GM19467 (cell line): ENCODE measurements around the gene COMMD9.
"Not testable (repeated sequence)": the region's sequence is repeated elsewhere in the genome, so short reads cannot be mapped to it uniquely, and the experiment has no call there.

ENCODE experiments used
- ATAC-seq: cut with Tn5 transposase; IDR thresholded peaks from one replicate; pipeline ENCODE4 v1.9.1; 2021; ENCODE audit warnings: mild to moderate bottlenecking, moderate library complexity; ENCODE audit not compliant: unreplicated experiment

COMMD9 gene

DNA sequence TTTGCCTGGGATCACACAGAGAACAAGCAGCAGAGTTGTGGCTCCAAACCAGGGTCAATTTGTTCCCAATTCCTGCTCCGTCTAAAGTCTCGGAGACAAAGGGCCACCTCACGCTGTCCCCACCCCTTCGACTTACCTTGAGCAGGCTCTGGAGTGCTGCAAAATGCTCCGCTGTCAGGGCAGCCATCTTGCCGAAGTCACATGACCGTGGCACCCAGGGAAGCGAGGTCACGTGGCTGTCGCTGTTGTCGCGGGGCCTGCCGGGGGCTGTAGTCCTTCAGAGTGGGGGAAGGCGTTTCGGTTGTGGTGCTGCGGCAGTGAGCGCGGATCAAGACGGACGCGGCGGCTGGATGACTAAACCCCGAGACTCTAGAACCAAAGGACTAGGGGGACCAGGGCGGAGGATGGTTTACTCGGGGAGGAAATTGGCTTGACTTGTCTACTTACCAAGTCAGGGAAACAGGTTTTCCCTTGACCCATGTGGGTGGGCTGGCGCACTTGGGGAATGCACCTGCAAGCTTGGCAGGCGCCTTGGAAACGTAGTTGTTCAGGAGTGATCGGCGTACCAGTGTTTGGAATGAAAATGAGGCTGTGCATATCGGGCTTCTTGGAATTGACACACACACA is at the start of gene COMMD9:
Gene COMMD9, minus strand, starts transcription at position 199 of the 627 bp plus-strand sequence. Its CDS starts 12 bp downstream, at position 187.
- ATAC-seq: peak; percentile 99

DNA sequence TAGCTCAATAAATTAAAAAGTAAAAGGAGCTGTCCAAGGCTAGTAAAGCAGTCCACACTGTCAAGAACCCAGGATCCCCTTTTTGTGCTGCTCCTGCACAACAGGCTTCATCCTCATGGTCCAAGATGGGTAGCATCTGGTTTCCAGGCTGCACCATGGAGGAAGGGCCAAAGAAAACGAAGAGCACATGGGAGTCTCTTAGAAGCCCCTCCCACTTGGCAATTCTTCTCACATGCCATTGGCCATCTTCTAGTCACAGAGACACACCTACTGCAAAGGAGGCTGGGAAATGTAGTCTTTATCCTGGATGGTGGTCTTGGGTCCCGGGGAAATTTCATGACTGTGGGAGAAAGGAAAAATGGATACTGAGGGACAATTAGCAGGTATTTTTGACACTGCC is 44.7 kb upstream of the COMMD9 start:
- no peak for ATAC-seq

DNA sequence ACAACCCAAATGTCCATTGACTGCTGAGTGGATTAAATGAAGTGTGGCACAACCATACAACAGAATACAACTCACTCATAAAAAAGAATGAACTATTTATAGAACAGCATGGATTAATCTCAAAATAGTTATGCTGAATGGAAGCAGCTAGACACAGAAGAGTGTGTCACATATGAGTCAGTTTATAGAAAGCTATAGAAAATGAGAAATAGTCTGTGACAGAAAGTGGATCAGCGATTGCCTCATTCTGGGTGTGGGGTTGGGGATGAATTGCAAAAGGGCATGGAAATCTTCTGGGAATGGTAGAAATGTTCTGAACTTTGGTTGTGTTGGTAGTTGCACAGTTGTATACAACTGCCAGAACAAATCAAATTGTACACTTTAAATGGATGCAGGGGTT is 44.2 kb upstream of the COMMD9 start:
- ATAC-seq: no peak

DNA sequence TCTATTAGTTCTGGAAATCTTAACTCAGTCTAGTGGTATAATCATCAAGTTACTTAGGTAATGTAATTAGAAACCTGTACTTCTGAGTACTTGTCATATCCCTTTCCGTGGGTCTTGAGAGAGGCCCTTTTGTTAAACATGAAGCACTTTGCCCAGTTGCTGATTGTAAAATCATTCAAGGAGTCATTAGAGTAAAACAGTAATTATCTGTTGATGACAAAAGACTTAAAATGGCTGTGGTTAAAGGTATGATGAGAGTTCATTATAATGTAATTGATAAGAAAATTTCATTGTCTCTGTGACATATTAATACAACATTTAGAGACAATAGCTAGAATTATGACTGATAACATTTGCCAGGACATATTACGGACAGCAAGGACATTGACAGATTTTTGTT is 41.2 kb upstream of the COMMD9 start:
- no peak for ATAC-seq

DNA sequence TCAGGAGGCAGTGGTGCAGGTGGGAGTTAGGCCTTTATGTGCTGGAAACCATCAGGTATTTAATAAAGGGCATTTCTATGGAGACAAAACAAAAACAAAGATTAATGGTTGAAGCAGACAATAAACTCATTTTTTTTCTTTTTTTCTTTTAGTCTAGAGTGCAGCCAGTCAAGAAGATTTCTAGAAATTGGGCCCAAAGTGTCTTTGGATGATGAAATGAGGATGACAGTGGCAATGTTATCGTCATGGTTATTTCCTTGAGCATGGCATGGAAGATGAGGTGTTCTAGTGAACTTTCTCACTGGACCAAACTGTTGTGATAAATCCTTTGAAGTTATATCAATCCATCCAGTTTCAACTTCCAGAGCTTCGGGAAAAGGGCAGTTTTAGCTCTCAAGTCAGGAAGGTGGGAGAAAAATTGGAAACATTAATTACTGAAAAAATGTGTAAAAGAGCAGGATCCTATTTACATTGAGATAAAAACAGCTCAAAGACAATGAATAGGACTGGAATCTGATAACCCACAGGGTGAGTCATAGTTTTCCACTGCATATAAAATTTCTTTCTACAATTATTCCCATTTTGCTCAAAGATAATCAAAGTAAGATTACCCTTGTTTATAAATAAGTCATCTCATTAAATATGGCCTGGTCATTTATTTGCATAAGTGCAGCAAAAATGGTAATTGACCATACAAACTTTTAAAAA is 39.9 kb upstream of the COMMD9 start:
- ATAC-seq: no peak

DNA sequence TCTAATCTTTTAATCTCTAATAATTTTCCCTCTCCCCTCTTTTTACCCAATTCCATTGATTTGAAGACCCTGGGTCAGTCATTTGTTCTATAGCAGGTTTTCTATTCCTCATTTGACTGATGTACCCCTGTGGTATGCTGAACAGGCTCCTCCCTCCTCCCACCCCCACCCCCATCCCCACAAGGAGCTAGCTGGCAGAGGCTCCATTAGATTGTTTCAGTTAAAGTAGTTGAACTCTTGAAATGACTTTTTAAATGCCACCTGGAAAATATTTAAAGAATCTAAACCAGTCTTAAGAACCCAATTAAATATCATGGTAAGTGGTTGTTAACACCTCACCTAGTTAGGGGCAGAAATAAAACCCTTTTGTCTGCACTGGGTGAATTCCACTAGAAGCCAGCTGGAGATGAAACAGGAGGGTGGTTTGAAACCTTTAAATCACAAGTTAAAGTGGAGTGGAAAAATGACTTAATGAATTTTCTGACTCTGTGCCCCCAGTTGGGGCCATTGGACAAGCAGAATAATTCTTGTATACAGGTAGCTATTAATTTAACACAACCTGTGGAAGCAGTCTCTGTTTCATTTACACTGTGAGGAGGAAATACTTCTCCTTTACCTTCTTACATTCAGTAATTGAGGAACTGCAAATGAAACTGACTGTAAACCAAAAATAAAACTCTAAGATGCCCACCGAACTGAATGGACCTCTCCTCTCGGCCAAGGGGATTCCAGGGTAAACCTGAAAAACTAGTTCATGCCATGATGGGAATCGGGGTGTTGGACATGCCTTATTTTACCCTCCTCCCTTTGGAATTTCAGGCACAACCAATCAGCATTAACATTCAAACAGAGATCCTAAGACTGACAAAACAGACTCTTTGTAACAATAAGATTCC is 37.5 kb upstream of the COMMD9 start:
- peak; percentile 76 for ATAC-seq

DNA sequence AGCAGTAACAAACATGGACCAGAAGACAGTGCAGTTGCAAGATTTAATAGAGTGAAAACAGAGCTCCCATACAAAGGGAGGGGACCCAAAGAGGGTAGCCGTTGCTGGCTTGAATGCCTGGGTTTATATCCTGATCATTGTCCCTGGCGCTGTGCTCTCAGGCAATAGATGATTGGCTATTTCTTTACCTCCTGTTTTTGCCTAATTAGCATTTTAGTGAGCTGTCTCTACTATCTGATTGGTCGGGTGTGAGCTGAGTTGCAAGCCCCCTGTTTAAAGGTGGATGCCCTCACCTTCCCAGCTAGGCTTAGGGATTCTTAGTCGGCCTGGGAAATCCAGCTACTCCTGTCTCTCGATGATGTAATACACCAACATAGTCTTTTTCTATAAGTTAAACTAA is 36.2 kb upstream of the COMMD9 start:
- not testable (repeated sequence) for ATAC-seq

DNA sequence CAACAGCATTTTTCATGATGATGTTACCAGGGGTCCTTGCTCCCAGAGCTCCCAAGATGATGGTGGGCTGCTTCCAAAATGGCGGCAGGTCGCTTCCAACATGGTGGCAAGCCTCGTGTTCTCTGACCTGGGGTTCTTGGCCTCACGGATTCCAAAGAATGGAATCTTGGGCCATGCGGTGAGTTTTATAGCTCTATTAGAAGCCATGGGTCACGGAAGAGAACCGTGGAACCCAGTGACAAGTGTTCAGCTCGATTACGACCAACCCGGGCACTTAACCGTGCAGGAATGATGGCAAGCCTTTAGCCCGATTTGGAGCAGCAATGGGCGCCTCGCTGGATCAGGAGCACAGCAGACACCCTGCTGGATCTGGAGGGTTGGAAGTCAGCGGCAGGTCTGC is 35.7 kb upstream of the COMMD9 start:
- ATAC-seq: not testable (repeated sequence)

DNA sequence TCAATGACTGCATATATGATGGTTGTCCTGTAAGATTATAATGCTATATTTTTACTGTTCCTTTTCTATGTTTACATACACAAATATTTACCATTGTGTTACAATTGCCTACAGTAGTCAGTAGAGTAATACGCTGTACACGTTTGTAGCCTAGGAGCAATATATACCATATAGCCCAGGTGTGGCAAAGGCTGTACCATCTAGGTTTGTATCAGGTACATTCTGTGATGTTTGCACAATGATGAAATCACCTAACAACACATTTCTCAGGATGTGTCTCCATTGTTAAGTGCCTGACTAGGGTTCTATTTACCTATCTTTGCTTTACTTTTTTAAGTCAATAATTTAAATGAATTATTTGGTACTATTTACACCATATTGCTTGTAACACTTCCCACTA is 28.8 kb upstream of the COMMD9 start:
- ATAC-seq: no peak

DNA sequence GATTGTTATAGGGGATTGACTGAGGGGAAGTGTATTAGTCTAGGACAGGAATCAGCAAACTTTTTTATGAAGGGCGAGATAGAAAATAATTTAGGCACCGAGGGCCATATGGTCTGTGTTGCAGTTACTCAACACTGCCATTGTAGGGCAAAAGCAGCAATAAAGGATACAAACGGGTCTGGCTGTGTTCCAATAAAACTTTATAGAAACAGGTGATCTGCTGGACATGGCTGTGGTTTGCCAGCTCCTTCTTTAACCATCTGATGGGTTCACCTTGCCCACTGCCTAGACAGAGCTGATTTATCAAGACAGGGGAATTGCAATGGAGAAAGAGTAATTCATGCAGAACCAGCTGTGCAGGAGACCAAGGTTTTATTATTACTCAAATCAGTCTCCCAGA is 26.8 kb upstream of the COMMD9 start:
- ATAC-seq: no peak

DNA sequence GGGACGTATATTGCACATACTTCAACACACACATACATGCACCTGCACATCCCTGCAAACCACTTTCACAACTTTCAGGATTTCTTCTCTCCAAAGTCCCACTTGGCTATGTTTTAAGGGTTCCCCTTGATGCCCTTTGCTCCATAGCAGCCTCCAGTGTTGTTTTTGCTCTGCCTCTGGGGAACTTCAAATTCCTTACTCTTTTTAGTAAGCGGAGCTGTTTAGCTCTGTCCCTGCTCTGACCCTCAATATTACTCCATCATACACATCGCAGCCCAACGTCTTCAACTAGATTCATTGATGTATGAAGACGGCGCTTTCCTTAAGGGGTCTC is 25.2 kb upstream of the COMMD9 start:
- no peak for ATAC-seq

DNA sequence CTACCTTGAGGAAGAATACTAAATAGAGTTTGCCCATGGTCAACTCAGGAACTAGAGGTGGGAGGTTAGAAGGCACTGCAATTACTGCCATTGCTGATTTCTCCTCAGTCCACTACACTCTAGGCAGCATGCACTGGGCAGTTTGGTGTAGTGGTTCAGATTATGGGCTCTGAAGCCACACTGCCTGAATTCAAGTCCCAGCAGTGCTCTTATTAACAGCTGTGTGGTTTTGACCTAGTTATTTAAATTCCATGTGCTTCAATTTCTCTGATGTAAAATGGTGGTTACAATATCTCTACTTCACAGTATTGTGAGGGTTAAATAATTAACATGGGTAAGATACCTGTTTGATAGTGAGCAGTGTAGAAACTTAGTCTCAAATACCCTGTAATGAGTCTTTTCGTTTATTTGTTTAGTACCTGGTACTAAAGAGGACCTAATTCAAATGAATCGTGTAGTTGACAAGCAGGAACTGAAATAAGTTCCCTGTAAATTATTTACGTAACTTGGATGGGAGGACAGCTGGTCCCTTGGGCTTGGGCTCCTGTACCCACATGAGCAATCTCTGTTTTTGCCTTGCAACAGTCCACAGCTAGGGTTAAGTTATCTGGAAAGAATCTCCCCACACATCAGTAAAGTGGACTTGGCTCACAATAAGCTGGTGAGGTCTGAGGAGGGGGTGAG is 24.7 kb upstream of the COMMD9 start:
- peak; percentile 68 for ATAC-seq

DNA sequence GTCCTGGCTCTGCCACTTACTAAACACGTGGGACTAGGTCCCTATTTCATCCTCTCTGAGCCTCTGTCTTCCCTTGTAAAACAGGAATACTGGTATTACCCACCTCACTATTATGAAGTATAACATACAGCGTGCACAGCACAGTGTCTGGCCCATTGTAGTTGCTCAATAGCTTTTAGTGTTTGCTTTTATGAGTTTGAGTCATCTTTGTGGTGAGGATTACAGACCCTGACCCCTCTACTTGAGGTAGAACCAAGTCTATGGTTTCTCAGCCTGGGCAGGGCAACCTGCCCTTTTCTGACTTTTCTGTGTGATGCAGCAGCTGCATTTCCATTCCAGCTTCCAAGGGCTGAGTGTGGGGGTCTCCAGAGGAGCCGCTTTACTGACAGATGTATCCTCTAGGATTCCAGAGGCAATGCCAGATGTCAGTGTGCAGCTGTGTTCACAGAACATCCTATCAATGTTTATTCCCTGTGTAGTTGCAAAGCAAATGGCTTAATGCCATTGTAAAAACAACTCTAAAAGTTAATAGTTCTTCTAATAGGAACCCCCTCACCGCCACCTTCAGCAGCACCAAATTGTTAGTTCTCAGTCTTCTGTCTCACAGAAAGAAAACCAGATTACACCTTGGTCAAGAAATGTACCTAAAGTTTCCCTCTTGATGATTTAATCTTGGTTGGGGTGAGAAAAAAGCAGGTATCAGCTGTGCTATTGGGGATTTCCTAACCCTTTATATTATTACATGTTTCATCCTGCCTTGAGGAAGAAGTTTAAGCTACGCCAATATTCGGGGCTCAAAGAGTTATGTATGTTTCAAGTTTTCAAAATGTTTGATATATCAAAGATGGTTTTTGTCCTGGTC is 23.6 kb upstream of the COMMD9 start:
- no peak for ATAC-seq

DNA sequence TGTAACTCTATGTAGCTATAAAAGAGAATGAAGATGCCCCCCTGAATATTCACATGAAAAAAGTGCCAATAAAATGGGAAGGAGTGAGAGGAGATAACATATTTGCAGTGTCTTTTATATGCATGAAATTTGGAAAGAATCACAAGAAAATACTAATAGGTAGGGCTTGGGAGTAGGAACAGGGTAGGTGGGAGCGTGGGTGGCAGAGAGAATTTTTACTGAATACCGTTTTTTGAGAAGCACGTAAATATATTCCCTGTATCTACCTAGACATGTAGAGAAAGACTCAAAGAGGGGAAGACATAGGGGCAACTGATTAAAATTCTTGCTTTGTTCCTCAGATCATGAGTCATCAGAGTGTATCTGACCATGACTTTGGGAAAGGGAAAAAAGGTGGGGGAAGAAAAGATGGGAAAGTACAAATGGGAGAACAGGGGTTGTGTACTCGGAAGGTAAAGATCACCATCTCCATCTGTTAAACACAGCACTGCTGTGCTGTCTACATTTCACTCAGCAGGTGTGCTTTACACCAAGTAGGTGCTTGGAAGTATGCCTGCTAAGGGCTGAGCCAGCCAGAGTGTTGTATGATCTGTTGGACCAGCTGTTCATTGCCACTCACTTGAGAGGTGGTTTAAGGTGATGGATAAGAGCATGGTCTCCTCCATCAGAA is 22.8 kb upstream of the COMMD9 start:
- ATAC-seq: no peak

DNA sequence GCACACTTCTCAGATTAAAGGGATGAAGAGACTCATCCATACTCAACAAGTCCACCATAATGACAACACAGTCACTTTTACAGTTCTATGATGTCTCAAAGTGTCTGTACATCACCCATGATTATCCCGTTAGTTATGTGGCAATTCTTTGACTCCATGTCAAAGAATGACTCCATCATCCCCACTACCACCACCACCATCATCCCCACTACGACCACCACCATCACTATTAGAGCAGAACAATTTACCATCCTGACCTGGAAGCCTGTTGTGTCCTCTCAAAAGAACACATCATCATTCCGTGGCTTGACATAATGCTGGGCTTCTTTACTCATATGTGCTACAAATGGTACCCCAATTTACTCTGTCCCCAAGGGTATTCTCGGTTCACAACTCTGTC is 20.6 kb upstream of the COMMD9 start:
- no peak for ATAC-seq

DNA sequence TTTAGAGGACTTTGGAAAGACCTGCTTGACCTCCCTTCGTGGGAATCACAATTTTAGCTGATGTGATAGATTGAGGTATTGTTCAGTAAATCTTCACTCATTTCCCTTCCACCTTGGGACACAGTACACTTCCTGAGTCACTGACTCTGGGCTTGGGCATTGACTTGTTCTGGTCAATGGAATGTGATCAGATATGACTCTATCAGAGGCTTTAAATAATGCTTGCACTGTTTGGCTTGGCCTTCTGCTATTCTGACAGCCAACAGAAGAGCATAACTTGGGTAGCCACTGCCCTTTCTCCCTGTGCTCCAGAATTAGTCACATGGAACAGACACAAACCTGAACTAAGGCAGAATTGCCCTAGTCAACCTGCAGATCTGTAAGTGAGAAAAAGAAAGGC is 19.4 kb upstream of the COMMD9 start:
- no peak for ATAC-seq

DNA sequence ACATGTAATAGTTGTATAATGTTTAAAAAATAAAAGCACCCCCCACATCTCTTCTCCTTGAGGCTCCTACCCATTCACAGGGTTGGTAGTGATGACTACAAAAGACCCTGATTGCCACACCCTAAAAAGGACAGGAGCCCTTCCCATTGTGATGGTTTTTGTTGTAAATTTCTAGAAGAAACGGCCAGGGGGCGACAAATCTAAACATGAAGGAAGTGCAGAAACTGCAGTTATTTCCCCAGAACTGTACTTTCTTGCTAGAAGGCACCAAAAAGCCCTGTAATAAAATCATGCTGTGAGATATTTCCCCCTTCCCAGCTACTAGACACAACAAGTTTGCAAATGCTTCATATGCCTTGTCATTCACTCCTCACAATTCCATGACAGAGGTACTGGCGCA is 17.7 kb upstream of the COMMD9 start:
- no peak for ATAC-seq

DNA sequence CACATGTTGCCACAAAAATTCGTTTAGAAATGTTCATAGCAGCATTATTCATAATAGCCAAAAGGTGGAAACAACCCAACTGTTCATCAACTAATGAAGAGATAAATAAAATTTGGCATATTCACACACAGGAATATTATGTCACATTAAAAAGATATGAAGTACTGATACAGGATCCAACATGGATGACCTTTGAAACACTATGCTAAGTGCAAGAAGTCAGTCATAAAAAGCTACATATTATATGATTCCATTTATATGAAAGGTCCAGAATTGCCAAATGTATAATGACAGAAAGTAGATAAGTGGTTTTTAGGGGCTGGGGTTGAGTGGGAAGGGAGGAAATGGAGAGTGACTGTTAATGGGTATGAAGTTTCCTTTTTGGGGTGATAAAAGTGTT is 15.8 kb upstream of the COMMD9 start:
- no peak for ATAC-seq

DNA sequence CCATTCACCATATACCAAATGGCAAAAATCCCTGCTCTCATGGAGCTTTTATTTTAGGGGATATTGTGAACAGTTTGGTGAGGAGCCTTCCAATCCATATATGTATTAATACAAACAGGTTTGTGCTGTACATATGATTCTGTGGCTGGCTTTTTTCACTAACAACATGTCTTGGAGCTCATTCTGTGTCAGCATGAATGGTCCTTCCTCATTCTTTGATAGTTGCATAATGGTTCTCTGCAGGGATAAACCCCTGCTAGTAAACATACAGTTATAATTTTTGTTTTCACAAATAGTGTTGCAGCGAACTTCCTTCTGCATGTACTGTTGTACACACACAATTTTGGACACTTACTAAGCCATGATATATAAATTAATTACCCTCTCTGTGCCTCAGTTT is 15.1 kb upstream of the COMMD9 start:
- ATAC-seq: no peak

DNA sequence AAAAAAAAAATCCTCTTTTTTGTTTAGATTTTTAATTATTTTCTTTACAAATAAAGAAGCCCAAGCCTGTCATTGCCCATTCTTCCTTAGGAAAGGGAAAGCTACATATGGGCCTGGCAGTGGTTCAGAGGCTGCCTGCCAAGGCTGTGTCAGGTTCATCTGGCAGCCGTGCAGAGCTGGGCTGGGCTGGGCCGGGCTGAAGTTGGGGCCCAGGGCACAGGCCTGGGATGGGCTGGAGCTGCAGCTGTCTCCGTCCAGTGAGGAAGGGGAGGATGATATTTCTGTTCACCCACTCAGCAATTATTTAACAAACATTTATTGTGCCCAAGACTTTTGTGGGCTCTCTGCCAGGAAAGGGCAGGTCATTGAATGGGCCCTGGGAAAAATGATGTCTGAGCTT is 11.4 kb upstream of the COMMD9 start:
- ATAC-seq: no peak
